ENCODE measurements around the gene AGXT2.
"Not testable (repeated sequence)": the region's sequence is repeated elsewhere in the genome, so short reads cannot be mapped to it uniquely, and the experiment has no call there.

AGXT2 gene

GRCh38 chr5:35041261-35041660, 6.5 kb downstream of the AGXT2 start:
- DNase-seq: no peak
- H3K27me3 ChIP-seq (replicated peaks): no peaks in the 10 kb centered on the region
- no peak overlapping the region for H3K27ac ChIP-seq
- no peak for TF ChIP-seq CTCF (IDR thresholded peaks at IDR 0.05; ENCODE audit: low read depth, low read length, missing control alignments)
- in situ Hi-C loops (cut with HindIII; ENCODE audit: low pct_ligation_motif_present, low sequenced_read_pairs): no loop called here
- no peak overlapping the region for H3K4me3 ChIP-seq (ENCODE audit: low read depth, low read length)
- no peaks in the 10 kb centered on the region for H3K36me3 ChIP-seq (replicated peaks)

DNA sequence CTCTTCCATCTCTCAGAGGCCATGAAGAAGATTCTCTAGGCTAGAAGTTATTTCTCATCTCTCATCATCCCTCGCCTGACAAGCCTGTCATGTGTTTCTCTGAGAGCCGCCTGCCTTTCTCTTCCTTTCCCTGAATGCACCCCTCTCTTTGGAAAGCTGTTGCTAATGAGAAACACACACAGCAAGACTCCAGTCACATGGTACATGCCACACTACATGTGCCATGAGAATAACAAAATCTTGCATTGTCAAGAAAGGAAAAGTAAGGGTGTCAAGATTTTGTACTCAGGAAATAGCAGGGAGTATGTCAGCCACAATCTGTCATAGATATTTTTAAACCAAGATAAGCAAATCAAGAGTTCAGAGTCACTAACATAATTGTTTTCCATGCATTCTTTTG, 8.9 kb downstream of the AGXT2 start:
- H3K27ac ChIP-seq: no peak overlapping the region
- no peaks in the 10 kb centered on the region for H3K36me3 ChIP-seq (replicated peaks)
- in situ Hi-C loops (cut with HindIII; ENCODE audit: low pct_ligation_motif_present, low sequenced_read_pairs): no loop called here
- no peak for DNase-seq
- no peak overlapping the region for H3K4me3 ChIP-seq (ENCODE audit: low read depth, low read length)
- TF ChIP-seq CTCF (IDR thresholded peaks at IDR 0.05; ENCODE audit: low read depth, low read length, missing control alignments): no peak
- no peaks in the 10 kb centered on the region for H3K27me3 ChIP-seq (replicated peaks)

DNA sequence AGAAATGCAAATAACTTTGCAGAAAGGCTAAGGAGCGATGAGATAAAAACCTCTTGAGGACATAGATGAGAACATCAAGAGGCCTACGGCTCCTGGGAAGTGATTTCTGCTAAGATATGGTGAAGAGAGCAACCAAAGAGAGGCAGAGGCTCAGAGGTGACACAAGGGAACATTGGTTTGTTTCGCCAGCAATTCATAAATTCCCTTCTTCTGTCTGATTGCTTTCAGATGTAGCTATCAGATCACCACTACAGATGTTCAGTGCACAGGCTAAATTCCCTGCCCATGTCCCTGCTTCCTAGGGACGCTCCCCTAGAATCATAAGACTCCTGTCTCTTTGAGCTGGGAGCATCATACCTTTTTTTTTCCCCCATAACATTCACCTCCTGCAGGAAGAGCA, 11.2 kb downstream of the AGXT2 start:
- Histone ChIP-seq H3K4me3 (ENCODE audit: low read depth, low read length) (no peak overlapping the region), H3K27ac (no peak overlapping the region), H3K36me3 (replicated peaks) (no peaks in the 10 kb centered on the region), H3K27me3 (replicated peaks) (no peaks in the 10 kb centered on the region)
- DNase-seq: no peak
- in situ Hi-C loops (cut with HindIII; ENCODE audit: low pct_ligation_motif_present, low sequenced_read_pairs): no loop called here
- no peak for TF ChIP-seq CTCF (IDR thresholded peaks at IDR 0.05; ENCODE audit: low read depth, low read length, missing control alignments)

DNA sequence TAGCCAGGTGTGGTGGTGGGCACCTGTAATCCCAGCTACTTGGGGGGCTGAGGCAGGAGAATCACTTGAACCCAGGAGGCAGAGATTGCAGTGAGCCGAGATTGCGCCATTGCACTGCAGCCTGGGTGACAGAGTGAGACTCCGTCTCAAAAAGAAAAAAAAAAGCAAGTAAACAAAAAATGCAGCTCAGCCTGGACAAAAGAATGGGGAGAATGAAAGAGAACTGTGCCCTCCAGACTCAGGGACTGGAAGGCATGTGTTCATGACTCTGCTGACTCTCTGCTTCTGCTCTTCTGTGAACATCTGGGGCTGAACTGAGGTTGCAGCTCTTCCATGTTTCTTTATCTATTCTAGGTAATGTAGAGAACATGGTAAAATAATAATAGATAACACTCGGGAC, 11.8 kb downstream of the AGXT2 start:
- in situ Hi-C loops (cut with HindIII; ENCODE audit: low pct_ligation_motif_present, low sequenced_read_pairs); DNase-seq; H3K27ac ChIP-seq; H3K4me3 ChIP-seq (ENCODE audit: low read depth, low read length); H3K36me3 ChIP-seq (replicated peaks); H3K27me3 ChIP-seq (replicated peaks): not testable (repeated sequence)

DNA sequence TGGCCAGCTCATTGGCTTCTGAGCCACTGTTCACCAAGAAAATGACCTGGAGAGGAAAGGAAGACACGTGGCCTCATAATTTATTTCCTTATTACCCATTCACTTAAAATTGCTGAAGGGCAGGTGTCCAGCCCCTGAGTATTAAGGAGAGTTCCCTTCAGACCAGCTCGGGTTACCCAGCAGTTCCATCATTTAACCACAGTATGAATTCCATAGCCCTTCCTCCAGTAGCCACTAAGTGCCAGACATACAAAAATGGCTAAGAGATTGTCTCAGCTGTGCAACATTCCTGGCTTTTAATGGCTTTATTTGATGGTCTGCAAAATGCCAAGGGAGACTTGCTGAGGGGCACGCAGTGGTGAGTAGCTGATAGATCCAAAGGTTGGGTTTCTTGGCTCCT, 12.5 kb downstream of the AGXT2 start:
- H3K27me3 ChIP-seq (replicated peaks): no peaks in the 10 kb centered on the region
- no peaks in the 10 kb centered on the region for H3K36me3 ChIP-seq (replicated peaks)
- H3K27ac ChIP-seq: no peak overlapping the region
- H3K4me3 ChIP-seq (ENCODE audit: low read depth, low read length): no peak overlapping the region
- in situ Hi-C loops (cut with HindIII; ENCODE audit: low pct_ligation_motif_present, low sequenced_read_pairs): no loop called here
- no peak for TF ChIP-seq CTCF (IDR thresholded peaks at IDR 0.05; ENCODE audit: low read depth, low read length, missing control alignments)
- no peak for DNase-seq

DNA sequence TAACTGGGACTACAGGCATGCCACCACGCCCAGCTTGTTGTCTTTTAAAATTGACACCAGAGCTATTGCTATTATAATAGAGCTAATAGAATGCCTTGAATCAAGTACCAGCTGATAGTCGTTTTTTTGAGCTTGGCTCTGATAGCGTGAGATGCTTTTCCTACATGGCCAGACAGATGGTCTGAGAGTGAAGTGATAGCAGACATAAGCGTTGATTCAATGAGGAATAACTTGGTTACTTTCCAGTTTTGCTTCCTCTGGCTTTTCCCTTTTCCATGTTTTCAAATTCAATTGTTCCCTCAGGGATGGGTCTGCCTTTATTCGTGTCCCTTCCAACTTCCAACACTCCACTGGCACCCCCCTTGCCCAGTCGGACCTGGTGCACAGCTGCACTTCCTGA, 15.4 kb downstream of the AGXT2 start:
- Histone ChIP-seq H3K4me3 (ENCODE audit: low read depth, low read length) (no peak overlapping the region), H3K27ac (no peak overlapping the region), H3K27me3 (replicated peaks) (no peaks in the 10 kb centered on the region), H3K36me3 (replicated peaks) (no peaks in the 10 kb centered on the region)
- TF ChIP-seq CTCF (IDR thresholded peaks at IDR 0.05; ENCODE audit: low read depth, low read length, missing control alignments): no peak
- in situ Hi-C loops (cut with HindIII; ENCODE audit: low pct_ligation_motif_present, low sequenced_read_pairs): no loop called here
- no peak for DNase-seq
